C1 segment of cervical spinal cord (tissue), 14 donors: ENCODE measurements around the gene MAP1LC3A.
"Not testable (repeated sequence)": the region's sequence is repeated elsewhere in the genome, so short reads cannot be mapped to it uniquely, and the experiment has no call there.

Experiments
- DNase-seq, 14 donors: peaks; one replicate each; lab custom pipeline; 2025; lab: John Stamatoyannopoulos, UW

The MAP1LC3A gene

DNA sequence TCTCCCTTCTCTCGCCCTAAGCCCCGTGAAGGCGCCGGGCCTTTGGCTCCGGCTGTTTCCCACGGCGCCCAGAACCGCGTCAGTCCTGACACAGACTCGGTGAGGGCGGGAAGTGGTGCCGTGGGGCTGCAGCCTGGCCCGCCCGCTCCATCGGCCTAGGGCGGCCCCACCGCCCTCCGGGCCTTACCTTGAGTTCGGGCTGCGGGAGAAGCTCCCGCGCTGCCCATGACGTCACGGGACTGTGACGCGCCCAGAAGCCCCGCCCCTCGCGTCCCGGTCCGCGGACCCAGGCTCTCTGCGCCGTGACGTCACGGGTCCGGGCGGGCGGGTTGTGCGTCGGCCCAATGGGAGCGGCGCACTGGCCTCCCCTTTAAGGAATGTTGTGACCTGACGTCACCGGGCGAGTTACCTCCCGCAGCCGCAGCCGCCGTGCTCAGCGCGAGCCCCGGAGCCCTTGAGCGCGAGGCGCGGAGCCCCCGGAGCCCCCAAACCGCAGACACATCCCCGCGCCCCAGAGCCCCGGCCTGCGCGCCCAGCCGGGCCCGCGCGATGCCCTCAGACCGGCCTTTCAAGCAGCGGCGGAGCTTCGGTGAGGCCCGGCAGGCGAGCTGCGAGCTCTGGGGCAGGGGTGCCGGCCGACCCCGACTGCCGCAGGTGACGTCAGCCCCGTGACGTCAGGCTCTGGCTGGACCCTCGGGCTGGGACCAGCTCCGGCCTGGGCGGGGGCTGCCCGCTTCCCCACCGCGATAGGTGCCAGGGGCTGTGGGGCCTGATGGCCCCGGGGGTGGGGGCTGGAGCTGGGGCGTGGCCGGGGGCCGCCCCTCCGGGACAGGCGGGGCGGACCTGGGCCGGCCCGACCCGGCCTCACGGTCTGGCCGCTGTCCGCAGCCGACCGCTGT lies at the start of gene MAP1LC3A:
TSS of gene MAP1LC3A (plus strand) at position 399 of the 899 bp plus-strand sequence. CDS start at position 550, 151 bp downstream.
- peak; percentile 33 to 94 (median 77) for DNase-seq

- DNase-seq: no peak
These were observed 47.9 kb upstream of the MAP1LC3A start for GRCh38 chr20:34510575-34510974.

DNA sequence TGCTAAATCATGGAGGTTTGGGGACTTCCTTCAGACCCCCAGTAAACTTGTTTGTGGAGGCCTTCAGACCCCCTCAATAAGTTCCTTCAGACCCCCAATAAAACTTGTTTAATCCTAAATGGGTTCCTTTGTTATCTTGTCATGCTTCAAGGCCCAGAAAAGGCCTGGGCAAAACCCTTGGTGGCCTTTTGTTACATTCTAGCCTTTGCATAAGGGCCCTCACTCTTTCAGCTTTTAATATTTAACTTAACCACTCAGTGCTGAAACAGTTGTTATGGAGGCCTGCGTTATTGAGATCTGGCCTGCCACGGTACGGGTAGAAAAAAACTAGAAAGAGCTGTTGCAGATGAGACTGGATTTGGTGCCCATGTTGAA lies 46.6 kb upstream of the MAP1LC3A start:
- no peak for DNase-seq

DNA sequence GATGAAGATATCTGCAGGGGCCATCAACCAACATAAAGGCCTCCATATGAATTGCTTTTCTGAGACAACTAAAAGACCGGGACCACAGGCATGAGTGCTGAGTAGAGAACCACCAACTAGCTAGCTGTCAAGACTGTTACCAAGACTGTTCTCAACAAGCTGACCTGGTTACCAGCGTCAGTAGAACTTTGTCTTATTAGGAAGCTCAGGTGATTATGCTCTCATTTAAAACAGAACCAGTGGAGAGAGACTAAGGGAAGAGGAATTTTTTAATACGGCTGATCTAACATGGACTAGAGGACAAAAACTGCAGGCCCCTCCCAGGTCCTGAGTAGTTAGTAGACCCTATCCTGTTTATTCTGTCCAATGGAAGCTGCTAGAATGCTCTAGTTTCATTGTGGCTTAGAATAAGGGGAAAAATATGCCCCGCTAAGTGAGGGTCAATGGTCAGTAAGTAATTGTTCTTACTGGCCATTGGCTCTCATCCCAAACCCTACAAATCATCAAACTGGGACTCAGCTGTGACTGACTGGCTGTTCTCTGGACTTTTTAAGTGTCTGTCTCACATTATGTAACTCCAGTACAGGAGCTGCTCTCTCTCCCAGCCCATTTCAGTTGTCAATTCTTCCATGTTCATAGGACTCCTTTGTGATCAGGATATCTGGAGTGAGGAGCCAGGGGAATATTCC lies 46.1 kb upstream of the MAP1LC3A start:
- DNase-seq: no peak

DNA sequence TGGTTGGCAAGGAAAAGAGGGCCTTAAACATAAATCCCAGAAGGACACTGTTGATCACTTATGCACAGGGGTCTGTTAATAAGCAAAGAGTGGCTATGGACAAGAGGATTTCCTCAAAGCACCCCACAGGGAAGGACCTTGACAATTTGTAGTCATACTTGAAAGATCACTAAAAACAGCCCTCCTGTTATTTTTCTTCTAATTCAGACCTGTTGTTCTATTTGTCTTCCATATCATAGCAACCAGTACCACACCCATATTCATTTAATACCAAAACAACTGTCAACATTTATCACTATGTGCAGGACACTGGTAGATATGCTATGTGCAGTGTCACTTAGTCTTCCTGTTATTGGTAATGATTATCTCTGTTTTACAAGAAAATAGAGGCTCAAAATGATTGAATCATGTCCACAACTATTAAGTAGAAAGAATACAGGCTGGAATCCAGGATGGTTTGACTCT lies 45.5 kb upstream of the MAP1LC3A start:
- DNase-seq: no peak

DNA sequence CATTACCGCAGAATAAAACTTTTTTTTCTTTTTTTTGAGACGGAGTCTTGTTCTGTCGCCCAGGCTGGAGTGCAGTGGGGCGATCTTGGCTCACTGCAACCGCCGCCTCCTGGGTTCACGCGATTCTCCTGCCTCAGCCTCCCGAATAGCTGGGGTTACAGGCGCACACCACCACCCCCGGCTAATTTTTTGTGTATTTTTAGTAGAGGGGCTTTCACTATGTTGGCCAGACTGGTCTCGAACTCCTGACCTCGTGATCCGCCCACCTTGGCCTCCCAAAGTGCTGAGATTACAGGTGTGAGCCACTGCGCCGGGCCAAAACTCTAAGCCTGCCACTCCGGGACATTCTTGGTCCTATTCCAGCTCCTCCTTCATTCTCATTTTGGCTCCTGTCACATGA lies 44.5 kb upstream of the MAP1LC3A start:
- DNase-seq: not testable (repeated sequence)

DNA sequence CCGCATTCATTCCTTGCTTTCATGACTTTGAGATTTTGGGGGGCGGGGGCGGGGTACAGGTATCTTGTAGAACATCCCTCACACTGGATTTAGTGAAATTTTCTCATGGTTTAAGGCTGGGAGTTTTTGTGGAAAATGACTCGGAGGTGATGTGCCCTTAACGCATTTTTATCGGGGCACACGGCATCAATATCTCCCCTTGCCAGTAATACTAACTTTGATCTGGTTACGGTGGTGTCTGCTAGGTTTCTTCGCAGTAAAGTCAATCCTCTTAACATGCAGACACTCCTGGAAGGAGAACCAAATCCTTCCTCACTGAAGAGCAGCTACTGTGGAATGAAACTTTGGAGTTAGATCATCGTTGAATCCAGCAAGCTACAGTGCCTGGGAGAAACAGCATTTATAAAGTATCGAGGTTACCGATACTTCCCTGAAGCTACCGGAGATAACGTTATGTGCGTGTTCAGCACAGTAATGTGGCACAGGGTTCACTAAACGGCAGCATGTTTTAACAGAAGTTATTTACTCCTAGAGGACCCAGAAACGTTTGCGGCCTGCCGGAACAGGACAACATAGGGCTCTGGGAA lies 43.5 kb upstream of the MAP1LC3A start:
- DNase-seq: no peak

DNA sequence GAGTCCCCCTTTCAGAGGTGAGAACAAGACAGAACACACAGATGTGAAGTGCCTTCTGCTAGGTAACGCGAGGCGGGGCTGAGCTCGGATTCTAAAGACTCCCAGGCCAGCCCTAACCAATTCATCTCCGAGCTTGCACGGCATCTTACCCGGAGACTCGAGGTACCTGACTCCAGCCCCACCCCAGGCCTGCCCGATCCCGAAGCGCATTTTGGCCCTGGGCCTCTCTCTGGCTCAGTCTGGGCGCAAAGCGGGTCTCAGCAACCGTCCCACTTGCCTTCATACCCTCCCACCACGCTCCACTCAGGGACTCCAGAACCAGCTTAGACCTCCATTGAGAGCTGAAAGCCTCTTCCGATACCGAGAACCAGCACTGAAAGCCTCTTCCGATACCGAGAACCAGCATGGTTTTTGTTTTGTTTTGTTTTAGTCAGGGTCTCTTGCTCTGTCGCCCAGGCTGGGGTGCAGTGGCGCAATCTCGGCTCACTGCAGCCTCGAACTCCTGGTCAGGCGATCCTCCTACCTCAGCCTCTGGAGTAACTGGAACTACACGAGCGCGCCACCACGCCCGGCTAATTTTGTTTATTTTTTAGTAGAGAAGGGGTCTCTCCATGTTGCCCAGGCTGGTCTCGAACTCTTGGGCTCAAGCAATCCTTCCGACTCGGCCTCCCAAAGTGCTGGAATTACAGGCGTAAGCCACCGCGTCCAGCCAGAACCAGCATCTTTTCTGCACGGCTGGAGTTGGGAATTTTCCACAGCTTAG lies 42.9 kb upstream of the MAP1LC3A start:
- peak in 6 of 14 donors; percentile 34 to 69 (median 63) for DNase-seq

GRCh38 chr20:34516247-34517113 lies 42.0 kb upstream of the MAP1LC3A start, which contains the start of gene DYNLRB1:
TSS of gene DYNLRB1 (plus strand) at chr20:34516422. CDS start at chr20:34516459, 37 bp downstream.
- peak; percentile 72 to 96 (median 94) for DNase-seq

DNA sequence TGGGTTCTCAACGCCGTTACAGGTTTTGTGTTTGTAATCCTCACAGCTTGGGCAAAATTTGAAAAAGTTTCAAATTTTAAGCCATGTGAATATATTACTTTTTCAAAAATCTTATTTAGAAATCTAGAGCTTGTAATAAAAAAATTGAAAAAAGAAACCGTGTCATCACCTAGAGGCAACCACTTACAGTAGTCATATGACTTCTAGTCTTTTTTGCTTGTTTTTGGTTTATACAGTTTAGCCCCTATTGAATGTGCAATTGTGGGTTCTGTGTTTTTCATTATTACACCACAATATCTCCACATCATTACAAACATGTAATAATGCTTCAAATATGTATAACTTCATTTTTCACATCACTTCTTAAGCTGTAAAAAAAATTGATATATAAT lies 41.4 kb upstream of the MAP1LC3A start:
- DNase-seq: no peak

DNA sequence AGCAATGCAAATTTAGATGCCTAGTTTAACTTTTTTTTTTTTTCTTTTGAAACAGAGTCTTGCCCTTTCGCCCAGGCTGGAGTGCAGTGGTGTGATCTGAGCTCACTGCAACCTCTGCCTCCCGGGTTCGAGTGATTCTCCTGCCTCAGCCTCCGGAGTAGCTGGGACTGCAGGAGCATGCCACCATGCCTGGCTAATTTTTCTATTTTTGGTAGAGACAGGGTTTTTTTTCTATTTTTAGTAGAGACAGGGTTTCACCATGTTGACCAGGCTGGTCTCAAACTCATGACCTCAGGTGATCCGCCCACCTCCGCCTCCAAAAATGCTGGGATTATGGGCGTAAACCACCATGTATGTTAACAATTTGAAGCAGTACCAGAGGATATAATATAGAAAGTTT lies 39.7 kb upstream of the MAP1LC3A start:
- DNase-seq: not testable (repeated sequence)

DNA sequence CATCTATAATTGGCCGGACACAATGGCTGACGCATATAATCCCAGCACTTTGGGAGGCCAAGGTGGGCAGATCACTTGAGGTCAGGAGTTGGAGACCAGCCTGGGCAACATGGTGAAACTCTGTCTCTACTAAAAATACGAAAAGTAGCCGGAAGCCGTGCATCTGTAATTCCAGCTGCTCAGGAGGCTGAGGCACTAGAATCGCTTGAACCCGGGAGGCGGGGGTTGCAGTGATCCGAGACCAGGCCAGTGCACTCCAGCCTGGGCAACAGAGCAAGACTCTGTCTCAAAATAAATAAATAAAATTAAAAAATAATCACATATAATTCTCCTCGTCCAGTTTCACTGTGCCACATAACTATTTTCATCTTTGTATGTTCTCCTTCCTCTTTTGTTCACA lies 38.7 kb upstream of the MAP1LC3A start:
- DNase-seq: not testable (repeated sequence)

GRCh38 chr20:34522969-34523871 lies 35.3 kb upstream of the MAP1LC3A start:
- peak in 7 of 14 donors; percentile 20 to 54 (median 33) for DNase-seq

GRCh38 chr20:34524426-34524825 lies 34.1 kb upstream of the MAP1LC3A start:
- no peak for DNase-seq

DNA sequence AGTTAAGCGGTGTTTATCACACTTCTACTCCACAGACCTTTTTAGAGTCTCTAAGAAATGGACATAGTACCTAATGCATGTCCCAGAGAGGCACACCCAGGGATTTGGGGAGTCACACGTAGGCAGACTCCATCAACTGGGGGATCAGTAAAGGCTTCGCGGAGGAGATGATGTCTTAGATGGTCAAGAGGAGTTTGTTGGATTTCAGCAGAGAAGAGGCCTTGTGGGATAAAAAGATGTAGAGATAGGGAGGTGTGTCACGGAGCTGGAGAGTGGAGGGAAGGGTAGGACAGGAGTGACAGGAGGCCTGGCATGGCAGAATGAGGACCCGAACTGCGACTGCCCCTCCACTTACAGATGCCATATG lies 33.2 kb upstream of the MAP1LC3A start:
- peak in 2 of 14 donors; percentile 64 to 74 for DNase-seq

DNA sequence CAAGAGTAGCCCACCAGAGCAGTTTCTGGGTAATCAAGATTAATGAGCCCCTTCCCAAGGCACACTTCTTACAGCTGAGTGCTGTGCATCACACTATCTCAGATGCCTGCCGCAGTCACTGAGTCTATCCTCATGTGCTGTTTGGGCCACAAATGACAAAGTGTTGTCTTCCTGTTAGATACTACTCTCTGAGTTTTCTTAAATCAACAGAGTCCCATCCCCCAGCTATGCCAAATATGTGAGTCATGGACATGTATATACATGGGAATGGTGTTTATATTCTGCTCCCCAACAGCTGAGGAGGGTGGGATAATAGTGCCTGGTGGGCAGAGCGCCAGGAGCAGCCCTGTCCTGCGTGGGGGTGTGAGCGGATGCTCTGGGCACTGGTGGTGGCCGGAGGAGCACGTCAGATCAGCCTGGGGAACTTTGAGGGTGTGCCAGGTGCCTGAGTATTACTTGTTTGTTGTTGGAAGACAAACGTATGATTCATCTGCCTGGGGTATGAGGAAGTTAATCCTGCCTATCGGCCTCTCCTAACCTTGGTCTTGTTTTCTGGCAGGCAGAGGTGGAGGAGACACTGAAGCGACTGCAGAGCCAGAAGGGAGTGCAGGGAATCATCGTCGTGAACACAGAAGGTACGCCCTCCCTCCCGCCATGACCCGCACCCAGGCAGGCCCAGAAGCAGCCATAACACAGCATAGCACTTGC lies 32.7 kb upstream of the MAP1LC3A start:
- DNase-seq: peak in 7 of 14 donors; percentile 37 to 74 (median 54)

DNA sequence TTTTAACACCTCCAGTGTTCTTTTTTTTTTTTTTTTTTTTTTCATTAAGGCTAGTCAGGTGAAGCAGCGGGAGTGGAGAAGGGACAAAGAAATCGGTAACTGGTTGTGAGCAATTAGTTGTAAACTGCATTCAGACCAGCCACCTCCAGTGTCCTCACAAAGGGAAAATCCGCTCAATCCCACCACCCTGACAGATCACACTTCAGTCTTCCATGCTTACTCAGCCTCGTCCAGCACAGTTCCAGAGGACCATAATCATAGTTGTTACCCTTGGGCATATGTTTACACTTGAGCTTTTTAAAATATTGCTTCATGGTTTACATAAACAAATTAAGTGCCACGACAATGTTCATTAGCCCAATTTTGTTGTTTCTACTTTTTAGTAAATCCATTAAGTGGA lies 32.1 kb upstream of the MAP1LC3A start:
- DNase-seq: no peak

DNA sequence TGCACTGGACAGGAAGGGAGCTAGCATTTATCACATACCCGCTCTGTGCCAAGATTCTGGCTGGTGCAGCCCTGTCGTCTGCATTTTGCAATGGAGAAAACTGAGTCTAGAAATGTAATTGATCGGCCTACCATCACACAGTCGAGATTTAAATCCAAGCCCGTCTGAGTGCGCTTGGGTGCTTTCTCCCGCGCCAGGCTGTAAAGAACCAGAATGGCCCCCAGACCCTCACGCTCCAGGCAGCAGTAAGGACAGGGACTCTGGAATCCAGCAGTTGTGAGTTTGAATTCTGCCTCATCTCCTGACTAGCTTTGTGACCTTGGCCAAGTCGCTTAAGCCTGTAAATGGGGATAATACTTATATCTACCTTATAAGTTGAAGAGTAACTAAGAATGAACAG lies 31.5 kb upstream of the MAP1LC3A start:
- DNase-seq: no peak

- peak in 8 of 14 donors; percentile 12 to 55 (median 32) for DNase-seq
These were observed 29.6 kb upstream of the MAP1LC3A start for GRCh38 chr20:34528921-34529297.
